HG03354 (cell line): ENCODE measurements around the gene ABCC3.

Experiments used
- ATAC-seq: cut with Tn5 transposase; IDR thresholded peaks from one replicate; pipeline ENCODE4 v1.9.1; 2021; ENCODE audit warnings: mild to moderate bottlenecking; ENCODE audit not compliant: unreplicated experiment, poor library complexity, severe bottlenecking

Gene ABCC3

DNA sequence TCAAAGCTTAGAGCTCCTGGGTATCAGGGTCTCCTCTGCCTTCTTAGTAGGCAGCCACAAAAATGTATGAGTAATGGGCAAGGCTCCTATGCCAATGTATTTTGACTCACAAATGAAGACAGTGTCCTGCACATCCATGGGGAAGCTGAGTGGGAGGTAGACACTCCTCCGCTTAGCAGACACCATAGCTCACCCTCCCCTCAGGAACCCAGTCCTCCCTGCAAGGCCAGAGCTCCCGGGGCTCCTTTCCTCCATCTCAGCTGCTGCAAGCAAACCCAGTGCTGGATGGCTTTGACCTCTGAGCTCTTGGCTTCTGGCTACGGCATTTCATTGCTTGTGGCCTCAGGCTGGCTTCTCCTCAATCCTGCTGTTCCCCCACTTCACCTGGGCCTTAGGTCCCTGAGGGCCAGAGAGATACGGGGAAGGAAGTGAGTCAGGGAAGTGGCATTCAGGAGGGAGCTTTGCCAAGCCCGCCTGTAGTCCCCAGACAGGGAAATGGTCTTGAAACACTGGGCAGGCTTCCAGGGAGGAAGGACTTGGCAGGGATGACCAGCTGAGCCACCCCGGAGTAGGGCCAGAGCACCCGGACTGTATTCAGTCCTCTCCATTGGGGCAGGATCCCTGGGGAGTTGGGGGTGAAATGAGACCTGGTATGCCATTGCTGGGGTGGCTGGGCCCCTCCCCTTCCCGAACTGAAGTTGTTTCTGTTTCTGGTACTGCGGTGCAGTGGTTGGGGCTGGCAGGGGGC, 4.5 kb downstream of the ABCC3 start:
- ATAC-seq: no peak

DNA sequence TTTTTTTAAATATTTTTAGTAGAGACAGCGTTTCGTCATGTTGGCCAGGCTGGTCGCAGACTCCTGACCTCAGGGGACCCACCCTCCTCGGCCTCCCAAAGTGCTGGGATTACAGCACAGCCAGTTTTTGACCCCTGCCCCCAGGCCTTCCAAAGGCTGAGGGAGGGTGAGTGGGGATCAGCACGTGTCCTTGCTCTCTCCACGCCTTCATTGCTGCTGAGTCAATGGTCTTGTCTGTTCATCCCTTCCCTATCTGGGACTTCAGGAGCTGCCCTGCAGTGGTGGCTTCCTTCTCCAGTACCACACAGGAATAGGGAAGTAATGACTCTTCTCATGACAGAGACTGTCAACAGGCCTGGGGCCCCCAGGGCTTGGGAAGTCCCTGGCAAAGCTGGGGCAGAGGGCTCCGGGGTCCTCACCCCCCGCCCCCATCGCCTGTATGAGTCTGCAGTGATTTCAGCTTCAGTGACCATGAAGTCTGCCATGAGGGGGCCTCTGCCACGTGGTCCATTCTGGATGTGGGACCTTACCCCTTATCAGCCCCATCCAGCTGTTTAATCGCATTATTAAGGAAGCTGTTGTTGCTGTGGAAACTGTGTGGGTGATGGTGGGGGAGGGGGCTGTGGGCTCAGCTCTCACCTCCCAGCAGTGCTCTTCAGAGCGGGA, 6.1 kb downstream of the ABCC3 start:
- ATAC-seq: no peak

DNA sequence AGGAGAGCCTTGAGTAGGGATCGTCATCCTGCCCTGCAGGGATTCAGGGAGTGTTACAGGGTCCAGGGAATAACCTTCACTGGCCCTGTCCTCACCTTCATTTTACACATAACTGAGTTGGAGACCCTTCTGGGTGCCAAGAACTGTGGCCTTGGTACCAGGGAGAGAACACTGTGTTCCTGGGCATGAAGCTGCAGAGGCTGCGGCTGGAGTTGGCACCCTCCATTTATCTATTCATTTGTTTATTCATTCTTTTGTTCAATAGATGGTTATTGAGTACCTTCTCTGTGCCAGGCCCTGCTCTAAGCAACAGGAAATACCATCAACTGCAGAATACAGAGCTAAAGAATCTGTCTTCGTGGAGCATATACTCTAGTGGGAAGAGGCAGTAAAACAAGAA, 6.7 kb downstream of the ABCC3 start:
- no peak for ATAC-seq

DNA sequence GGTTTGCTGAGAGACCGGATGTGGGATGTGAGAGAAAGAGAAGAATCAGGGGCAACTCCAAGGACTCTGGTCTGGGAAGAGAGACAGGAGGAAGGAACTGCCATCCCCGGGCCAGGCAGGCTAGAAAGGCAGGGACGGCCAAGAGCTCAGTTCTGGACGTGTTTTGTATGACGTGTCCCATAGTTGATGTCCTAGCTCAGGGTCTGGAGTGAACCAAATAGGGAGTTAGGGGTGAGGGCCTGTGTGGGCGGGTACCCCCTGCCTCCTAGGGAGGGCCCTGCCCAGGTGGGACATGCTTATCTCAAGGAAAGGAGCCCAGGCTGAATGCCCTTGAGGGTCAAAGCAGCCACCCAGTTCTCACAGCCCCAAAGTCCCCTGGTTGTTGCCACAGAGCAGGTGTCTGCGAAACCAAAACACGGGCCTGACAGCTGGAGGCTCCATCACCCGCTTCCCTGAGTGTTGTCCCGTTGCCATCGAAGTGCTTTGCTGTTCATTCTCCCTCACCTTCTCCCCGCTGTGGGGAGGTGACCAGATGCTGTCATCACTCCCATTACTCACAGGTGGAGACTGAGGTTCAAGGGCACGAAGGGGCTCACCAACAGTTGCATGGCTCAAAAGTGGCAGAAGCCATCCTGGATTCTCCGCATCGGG, 7.5 kb downstream of the ABCC3 start:
- ATAC-seq: no peak

DNA sequence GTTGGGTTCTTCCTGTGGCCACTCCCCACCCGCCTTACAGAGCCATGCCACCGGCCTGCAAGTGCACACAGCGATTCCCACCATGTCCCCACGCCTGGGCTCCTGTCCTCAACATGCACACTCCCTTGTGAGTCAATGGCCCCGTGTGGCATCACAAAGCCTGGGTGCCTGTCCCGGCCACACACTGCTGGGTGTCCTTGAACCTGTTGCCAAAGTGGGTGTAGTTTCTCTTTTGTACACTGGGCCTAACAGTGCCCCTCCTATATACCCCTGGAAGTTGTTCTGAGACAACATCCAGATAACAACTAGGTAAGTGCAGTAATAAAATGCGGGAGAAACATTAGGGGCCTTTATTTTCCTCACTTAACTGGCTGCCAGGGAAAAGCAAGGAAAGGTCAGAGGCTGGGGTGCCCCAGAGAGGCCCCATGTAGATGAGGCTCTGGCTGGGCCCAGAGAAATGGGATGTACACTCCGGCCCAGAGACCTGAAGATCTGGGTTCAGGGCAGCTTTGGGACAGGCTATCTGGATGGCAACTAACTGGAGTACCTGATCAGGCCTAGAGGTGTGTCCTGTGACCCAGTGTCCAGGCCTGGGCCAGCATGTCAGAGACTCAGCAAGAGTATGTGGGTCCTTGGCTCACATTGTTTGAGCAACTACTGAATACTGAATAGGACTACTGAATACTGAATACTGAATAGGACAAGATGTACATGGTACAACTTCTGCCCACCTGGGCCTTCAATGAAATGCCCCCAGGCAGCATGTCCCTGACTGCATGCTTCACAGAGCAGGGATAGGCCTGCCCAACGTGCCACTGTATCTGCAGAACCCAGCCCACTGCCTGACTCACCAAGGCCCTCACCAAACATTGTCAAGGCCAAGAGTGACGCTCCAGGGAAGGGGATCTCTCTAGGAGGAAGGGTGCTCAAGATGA, 8.3 kb downstream of the ABCC3 start:
- no peak for ATAC-seq

DNA sequence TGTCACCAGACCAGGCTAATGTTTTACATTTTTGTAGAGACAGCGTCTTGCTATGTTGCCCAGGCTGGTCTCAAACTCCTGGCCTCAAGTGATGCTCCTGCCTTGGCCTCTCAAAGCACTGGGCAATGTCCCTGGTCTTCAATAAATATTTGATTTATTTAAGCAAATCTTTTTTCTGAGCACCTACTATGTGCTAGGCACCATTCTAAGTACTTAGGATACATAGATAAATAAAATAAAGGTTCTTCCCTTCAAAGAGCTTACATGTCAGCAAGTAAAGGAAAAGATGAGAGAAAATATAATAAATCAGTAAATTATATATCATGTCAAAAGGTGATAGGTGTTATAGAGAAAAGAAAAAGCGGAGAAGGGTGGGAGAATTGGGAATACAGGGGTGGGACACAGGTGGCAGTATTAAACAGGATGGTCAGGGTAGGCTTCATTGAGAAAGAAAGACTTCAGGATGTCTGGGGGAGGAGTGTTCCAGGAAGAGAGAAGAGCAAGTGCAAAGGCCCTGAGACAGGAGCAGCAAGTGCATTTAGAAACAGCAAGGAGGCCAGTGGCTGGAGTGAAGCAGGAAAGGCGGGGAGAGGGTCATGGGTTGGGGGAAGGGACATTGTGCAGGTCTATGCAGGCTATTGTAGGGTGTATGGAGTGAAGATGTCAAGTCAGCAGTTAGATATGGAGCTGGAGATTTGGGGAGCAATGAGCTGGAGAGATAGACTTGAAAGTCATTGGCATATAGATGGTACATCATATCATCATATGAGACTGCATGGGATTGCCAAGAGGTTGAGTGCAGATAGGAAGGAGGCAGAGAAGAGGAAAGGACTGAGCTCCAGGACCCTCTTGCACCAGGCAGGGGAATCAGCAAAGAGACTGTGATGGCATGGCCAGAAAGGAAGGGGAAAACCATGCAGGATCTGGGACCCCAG, 11.3 kb downstream of the ABCC3 start:
- ATAC-seq: no peak

DNA sequence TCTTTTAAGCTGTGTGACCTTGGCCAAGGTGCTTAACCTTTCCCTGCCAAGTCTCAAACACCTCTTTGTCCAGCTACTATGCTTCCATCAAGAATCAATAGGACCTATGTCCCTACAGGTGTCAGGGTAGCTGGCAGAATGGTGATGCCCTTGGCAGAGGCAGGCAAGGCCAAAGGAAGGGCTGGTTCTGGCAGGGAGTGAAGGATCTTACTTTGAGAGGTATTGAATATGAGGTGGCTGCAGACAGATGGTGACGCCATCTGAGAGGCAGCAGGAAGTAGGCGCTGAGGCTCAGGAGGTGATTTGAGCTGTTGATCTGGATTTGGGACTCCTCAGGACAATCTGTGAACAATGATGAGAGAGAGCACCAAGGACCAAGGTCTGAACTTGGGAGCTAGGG, 12.5 kb downstream of the ABCC3 start:
- ATAC-seq: no peak

DNA sequence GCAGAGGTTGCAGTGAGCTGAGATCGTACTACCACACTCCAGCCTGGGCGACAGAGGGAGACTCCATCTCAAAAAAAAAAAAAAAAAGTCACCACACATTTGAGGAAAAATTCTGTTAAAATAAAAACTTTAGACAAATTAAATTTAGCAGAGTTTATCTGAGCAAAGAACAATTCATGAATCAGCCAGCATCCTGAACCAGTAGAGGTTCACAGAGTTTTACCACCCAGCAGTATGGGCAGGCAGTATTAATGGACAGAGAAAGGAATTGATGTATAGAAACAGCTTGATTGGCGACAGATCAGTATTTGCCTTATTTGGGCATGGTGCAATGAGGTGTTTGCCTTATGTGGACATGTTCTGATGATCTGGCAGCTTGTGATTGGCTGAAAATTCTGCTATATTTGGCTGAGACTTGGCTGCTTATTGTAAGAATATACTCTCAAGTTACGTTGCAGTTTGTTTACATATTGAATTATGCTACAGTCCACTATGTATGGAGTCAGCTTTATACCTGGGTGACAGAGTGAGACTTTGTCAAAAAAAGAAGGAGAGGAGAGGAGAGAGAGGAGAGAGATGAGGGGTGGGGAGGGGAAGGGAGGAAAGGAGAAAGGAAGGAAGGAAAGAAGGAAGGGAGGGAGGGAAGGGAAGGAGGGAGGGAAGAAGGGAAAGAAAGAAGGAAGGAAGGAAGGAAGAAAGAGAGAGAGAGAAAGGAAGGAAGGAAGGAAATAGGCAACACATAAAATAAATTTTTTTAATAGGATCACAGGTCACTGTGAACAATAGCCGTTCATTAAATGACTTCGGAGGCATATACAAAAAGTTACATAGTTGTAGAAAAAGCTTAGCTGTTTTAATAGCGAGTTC, 14.6 kb downstream of the ABCC3 start:
- no peak for ATAC-seq

DNA sequence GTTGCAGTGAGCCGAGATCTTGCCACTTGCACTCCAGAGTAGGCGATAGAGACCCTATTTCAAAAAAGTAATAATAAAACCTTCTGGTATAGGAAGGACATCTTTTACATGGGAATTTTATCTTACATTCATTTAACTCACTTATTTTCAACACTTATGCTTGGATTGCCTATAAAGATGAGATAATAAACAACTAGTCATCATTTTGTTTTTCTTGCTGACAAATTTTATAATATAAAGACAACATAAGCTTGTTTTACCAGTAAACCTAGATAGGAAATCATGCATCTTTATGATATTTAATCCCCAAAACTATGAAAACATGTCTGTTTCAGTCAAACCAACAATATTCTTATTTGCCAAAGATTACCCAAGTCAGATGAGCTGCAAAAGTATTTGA, 17.0 kb downstream of the ABCC3 start:
- no peak for ATAC-seq

DNA sequence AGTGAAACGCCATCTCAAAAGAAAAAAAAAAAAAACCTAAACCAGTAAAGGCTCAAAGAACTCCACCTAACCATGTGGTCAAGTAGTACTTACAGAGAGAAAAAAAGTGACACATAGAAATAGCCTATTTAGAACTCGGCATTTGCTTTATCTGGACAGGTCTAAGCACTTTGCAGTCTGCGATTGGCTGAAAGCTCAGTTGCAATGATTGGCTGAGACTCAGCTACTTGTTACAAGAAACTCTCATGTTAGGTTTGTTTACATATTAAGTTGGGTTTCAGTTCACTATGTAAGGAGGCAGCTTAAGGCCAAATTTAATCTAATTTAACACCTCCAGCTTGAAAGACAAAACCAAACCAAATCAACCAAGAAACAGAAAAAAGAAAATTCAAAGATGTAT, 19.1 kb downstream of the ABCC3 start:
- no peak for ATAC-seq

DNA sequence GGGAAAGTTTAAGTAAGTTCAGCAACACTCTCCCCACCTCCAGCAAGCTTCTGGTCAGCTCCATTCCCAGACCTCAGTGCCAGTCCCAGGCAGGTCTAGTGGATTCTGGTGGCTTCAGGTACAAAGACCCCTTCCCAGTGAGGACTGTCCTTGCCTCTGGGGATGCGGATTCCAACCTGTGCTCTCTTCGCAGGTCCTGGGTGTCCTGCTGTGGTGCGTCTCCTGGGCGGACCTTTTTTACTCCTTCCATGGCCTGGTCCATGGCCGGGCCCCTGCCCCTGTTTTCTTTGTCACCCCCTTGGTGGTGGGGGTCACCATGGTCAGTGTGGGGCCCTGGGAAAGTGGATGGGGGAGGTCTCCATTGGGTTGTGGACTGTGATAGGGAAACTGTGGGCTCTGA, 21.8 kb downstream of the ABCC3 start:
- ATAC-seq: no peak

DNA sequence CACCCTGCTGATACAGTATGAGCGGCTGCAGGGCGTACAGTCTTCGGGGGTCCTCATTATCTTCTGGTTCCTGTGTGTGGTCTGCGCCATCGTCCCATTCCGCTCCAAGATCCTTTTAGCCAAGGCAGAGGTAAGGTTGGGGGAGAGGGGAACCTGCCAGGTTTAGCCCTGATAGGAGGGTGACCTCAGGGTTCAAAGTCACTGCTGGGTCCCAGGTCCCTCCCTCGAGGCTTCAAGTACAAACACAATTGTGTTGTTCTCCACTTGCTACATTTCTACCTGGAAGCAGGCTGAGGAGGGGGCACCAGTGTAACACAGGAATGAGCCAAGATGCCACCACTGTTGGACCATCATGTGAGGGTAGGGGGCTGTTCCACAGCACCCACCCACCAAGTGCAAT, 22.4 kb downstream of the ABCC3 start:
- no peak for ATAC-seq

DNA sequence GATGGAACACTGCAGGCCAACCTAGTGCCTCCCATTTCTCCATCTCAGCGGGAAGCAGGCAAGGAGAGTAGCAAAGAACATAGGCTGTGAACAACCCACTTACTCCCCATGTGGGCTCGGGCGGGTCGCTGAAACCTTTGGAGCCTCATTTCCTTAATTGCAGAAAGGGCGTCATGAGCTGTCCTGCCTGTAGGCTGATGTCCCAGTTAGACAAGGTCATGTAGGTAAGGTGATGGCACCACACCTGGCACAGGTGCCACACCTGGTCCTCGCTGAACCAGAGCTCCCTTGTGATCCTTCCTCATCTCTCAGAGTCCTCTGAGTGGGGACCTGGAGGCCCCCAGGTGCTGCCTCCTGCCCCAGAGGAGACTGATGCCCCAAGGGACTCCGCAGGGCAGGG, 22.9 kb downstream of the ABCC3 start:
- no peak for ATAC-seq

DNA sequence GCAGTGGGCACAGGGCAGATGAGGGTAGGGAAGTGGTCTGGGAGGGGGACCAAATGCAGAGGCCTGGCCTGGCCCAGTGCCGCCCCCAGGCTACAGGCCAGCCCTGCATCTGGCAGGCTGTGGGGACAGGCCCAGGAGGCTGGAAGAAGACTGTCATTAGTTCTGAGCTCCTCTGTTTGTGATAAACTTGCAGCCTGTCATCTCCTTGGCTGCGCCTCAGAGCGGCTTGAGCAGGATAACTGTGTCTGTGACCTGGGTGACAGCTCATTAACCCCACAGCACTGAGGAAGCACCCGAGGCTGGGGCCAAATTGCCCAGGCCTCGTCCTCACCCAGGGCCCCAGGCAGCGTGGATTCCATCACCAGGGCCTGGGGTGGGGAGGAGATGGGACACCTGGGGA, 23.9 kb downstream of the ABCC3 start:
- ATAC-seq: no peak

DNA sequence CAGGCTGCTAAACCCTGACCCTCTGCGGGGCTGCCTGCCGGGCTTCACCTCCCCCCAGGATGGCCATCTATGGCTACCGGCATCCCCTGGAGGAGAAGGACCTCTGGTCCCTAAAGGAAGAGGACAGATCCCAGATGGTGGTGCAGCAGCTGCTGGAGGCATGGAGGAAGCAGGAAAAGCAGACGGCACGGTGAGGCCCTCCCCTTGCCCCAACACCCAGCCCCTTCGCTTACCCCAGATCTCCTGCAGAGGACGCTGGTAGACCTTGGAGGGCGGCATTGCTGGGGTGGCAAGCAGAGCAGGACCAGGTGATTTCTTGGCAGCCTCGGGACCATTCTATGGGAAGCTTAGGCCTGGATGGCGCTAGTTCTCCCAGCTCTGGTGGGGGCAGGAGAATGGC, 24.5 kb downstream of the ABCC3 start:
- ATAC-seq: no peak

DNA sequence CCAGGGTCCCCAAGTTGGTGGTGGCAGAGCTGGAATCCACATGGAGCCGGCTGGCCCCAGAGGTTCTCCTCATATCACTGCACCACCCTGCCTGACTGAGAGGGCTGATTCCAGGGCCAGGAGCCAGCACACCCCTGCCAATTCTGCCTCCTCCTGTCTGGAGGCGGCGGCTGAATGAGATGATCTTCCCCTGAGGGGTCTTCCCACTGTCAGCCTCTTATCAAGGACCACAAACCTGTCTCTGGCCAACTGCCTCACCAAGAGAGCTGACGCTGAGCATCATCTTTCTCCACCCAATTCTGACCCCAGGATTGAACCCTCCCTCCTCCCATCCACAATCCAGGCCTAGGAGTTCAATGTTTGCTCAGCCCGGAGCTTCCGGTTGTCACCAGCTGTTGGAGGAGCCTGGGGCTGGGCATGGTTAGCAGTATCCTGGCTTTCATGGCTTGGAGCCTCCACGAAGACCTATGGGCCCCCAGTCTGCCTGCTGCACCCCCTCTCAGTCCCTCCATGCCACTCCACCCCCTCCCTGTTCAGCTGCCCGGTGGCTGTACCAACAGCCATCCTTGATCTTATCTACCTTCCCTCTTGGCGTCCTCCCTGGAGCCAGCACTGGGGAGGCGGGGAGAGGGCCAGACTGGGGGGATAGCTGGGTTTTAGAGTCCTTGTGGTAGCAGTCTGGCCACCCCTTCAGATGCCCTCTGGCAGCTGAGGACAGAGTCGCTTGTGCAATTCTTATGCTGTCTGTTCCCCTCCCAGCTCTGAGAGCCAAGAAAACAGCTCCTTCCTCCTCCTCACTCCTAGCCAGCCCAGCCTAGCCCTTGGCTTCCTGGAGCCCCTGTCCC, 25.6 kb downstream of the ABCC3 start:
- ATAC-seq: no peak

DNA sequence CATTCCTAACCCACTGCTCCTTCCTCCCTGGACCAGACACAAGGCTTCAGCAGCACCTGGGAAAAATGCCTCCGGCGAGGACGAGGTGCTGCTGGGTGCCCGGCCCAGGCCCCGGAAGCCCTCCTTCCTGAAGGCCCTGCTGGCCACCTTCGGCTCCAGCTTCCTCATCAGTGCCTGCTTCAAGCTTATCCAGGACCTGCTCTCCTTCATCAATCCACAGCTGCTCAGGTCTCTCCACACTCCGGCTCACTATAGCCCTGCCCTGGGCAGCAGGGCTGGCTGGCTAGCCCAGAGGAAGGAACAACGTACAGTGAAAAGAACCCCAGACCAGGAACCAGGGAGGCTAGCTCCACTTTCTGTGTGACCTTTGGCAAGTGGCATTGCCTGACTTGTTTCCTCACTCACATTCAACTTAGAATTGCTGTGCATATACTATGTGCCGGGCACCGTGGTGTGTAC, 26.2 kb downstream of the ABCC3 start:
- ATAC-seq: no peak
